Memory B cell (primary cell): ENCODE data around the gene CTSW.

Experiments
- ATAC-seq: fragments of 150-1000 bp; cut with Tn5 transposase; 2 replicates; pipeline ENCODE4 v1.10.0; 2021; ENCODE audit warnings: low read depth, mild to moderate bottlenecking, moderate library complexity
- DNase-seq, 2 donors: peaks; one replicate each; pipeline ENCODE4 v3.0.0; 2022; ENCODE audit warnings: low spot score in 2 of 2
- H3K27ac Mint-ChIP-seq: one replicate; pipeline ENCODE4 v1.8.0; 2022; ENCODE audit warnings: mild to moderate bottlenecking, moderate library complexity, mixed read lengths
- H3K27me3 Mint-ChIP-seq: one replicate; pipeline ENCODE4 v1.8.0; 2022; ENCODE audit warnings: mixed read lengths
- H3K36me3 Mint-ChIP-seq: one replicate; pipeline ENCODE4 v1.8.0; 2022; ENCODE audit warnings: mild to moderate bottlenecking, mixed read lengths
- H3K4me1 Mint-ChIP-seq: one replicate; pipeline ENCODE4 v1.8.0; 2022; ENCODE audit warnings: mixed read lengths
- H3K4me3 Mint-ChIP-seq: one replicate; pipeline ENCODE4 v1.8.0; 2022; ENCODE audit warnings: mild to moderate bottlenecking, moderate library complexity, mixed read lengths
- H3K9me3 Mint-ChIP-seq: one replicate; pipeline ENCODE4 v1.8.0; 2022; ENCODE audit warnings: mixed read lengths

Gene CTSW

GRCh38 chr11:65859812-65860277 lies 19.8 kb upstream of the CTSW start:
- H3K9me3 Mint-ChIP-seq, result no peaks in the 10 kb centered on the region
- H3K4me1 Mint-ChIP-seq, result peaks cover 29% of the 10 kb centered on the region
- peaks cover 18% of the 10 kb centered on the region for H3K36me3 Mint-ChIP-seq
- H3K27me3 Mint-ChIP-seq, result no peaks in the 10 kb centered on the region
- no peak for DNase-seq
- H3K4me3 Mint-ChIP-seq, result peak overlapping the region; percentile 95
- ATAC-seq, result no peak
- peak overlapping the region; percentile 88 for H3K27ac Mint-ChIP-seq

GRCh38 chr11:65860278-65861164 lies 19.1 kb upstream of the CTSW start, which contains the start of gene MUS81:
Gene MUS81 (plus strand): TSS chr11:65860433. CDS start chr11:65860754, 321 bp downstream.
- Mint-ChIP-seq H3K9me3 (no peaks in the 10 kb centered on the region), H3K27ac (peak within 1 kb of the TSS; percentile 88), H3K4me1 (peaks cover 28% of the 10 kb centered on the region), H3K4me3 (peak within 1 kb of the TSS; percentile 95), H3K36me3 (peaks cover 20% of the 10 kb centered on the region), H3K27me3 (no peaks in the 10 kb centered on the region)
- DNase-seq, result peak; percentile 96 to 97
- ATAC-seq, result peak; percentile 49

GRCh38 chr11:65861165-65861505 lies 18.5 kb upstream of the CTSW start:
- Mint-ChIP-seq H3K4me1 (peaks cover 25% of the 10 kb centered on the region), H3K27me3 (no peaks in the 10 kb centered on the region), H3K9me3 (no peaks in the 10 kb centered on the region), H3K27ac (peak overlapping the region; percentile 88), H3K4me3 (peak overlapping the region; percentile 95), H3K36me3 (peaks cover 20% of the 10 kb centered on the region)
- DNase-seq, result no peak
- ATAC-seq, result no peak

- H3K36me3 Mint-ChIP-seq, result peaks cover 21% of the 10 kb centered on the region
- ATAC-seq (no peak), DNase-seq (no peak)
- no peak overlapping the region for H3K27ac Mint-ChIP-seq
- peaks cover 20% of the 10 kb centered on the region for H3K4me1 Mint-ChIP-seq
- H3K27me3 Mint-ChIP-seq, result no peaks in the 10 kb centered on the region
- peak overlapping the region; percentile 95 for H3K4me3 Mint-ChIP-seq
- H3K9me3 Mint-ChIP-seq, result no peaks in the 10 kb centered on the region
Observed at GRCh38 chr11:65861533-65862183, 18.0 kb upstream of the CTSW start.

- Mint-ChIP-seq H3K36me3 (peaks cover 24% of the 10 kb centered on the region), H3K4me1 (peaks cover 20% of the 10 kb centered on the region), H3K27me3 (no peaks in the 10 kb centered on the region), H3K4me3 (no peak overlapping the region), H3K9me3 (no peaks in the 10 kb centered on the region), H3K27ac (peak overlapping the region; percentile 65)
- no peak for ATAC-seq
- no peak for DNase-seq
Observed at GRCh38 chr11:65862191-65862735, 17.4 kb upstream of the CTSW start.

- DNase-seq (no peak), ATAC-seq (no peak)
- Mint-ChIP-seq H3K27me3 (no peaks in the 10 kb centered on the region), H3K27ac (peak overlapping the region; percentile 65), H3K4me1 (peaks cover 22% of the 10 kb centered on the region), H3K4me3 (no peak overlapping the region), H3K9me3 (no peaks in the 10 kb centered on the region), H3K36me3 (peaks cover 24% of the 10 kb centered on the region)
Observed at GRCh38 chr11:65862941-65863888, 16.4 kb upstream of the CTSW start.

GRCh38 chr11:65863889-65864705 lies 15.5 kb upstream of the CTSW start:
- ATAC-seq (no peak), DNase-seq (no peak)
- H3K36me3 Mint-ChIP-seq, result peaks cover 24% of the 10 kb centered on the region
- H3K27ac Mint-ChIP-seq, result no peak overlapping the region
- H3K4me1 Mint-ChIP-seq, result peaks cover 16% of the 10 kb centered on the region
- no peaks in the 10 kb centered on the region for H3K9me3 Mint-ChIP-seq
- no peaks in the 10 kb centered on the region for H3K27me3 Mint-ChIP-seq
- no peak overlapping the region for H3K4me3 Mint-ChIP-seq

- H3K4me1 Mint-ChIP-seq, result peaks cover 14% of the 10 kb centered on the region
- DNase-seq (no peak), ATAC-seq (no peak)
- H3K9me3 Mint-ChIP-seq, result no peaks in the 10 kb centered on the region
- H3K27ac Mint-ChIP-seq, result no peak overlapping the region
- no peak overlapping the region for H3K4me3 Mint-ChIP-seq
- H3K27me3 Mint-ChIP-seq, result no peaks in the 10 kb centered on the region
- H3K36me3 Mint-ChIP-seq, result peaks cover 24% of the 10 kb centered on the region
Observed at GRCh38 chr11:65864706-65865471, 14.7 kb upstream of the CTSW start.

- Mint-ChIP-seq H3K27ac (no peak overlapping the region), H3K4me1 (peaks cover 13% of the 10 kb centered on the region), H3K9me3 (no peaks in the 10 kb centered on the region)
Observed at GRCh38 chr11:65865550-65866172, 14.0 kb upstream of the CTSW start.

GRCh38 chr11:65866509-65867283 lies 12.9 kb upstream of the CTSW start:
- H3K27ac Mint-ChIP-seq, result no peak overlapping the region
- H3K36me3 Mint-ChIP-seq, result peaks cover 24% of the 10 kb centered on the region
- no peak for ATAC-seq

More at GRCh38 chr11:65865550-65866172, 14.0 kb upstream of the CTSW start:
- ATAC-seq, result no peak
- DNase-seq, result no peak
- H3K36me3 Mint-ChIP-seq, result peaks cover 24% of the 10 kb centered on the region
- no peak overlapping the region for H3K4me3 Mint-ChIP-seq
- no peaks in the 10 kb centered on the region for H3K27me3 Mint-ChIP-seq

GRCh38 chr11:65867284-65868071 lies 12.2 kb upstream of the CTSW start:
- peaks cover 23% of the 10 kb centered on the region for H3K36me3 Mint-ChIP-seq
- H3K9me3 Mint-ChIP-seq, result no peaks in the 10 kb centered on the region
- H3K4me3 Mint-ChIP-seq, result no peak overlapping the region
- H3K4me1 Mint-ChIP-seq, result peaks cover 15% of the 10 kb centered on the region
- H3K27me3 Mint-ChIP-seq, result no peaks in the 10 kb centered on the region
- DNase-seq (no peak), ATAC-seq (peak; percentile 42)
- H3K27ac Mint-ChIP-seq, result no peak overlapping the region

More at GRCh38 chr11:65866509-65867283, 12.9 kb upstream of the CTSW start:
- DNase-seq, result no peak
- Mint-ChIP-seq H3K27me3 (no peaks in the 10 kb centered on the region), H3K4me1 (peaks cover 15% of the 10 kb centered on the region), H3K4me3 (no peak overlapping the region), H3K9me3 (no peaks in the 10 kb centered on the region)
